GM12801 (cell line): ENCODE measurements around the gene APBB1IP.

Source experiments
- CTCF ChIP-seq: IDR thresholded peaks from one replicate; pipeline ENCODE4 v1.5.1; 2011; ENCODE audit warnings: control low read depth; ENCODE audit not compliant: insufficient read length; ENCODE audit errors: extremely low read depth

Gene APBB1IP

DNA sequence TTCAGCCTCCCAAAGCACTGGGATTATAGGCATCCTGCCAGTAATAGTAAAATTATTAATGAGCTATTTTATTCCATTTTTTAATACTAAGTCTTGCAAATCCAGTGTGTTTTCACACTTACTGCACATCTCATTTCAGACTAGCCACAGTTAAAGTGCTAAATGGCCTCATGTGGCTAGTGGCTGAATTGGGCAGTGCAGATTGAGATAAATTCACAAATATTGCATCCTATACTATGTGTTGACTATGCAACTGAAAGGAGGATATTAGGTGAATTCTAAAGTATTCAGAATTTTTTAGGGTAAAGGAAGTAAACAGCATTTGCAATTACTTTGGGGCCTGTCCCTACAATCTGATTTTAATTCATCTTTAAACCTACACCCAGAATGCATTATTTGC lies 10.2 kb downstream of the APBB1IP start:
- TF ChIP-seq CTCF: no peak

GRCh38 chr10:26448706-26449435 lies 10.7 kb downstream of the APBB1IP start:
- TF ChIP-seq CTCF: no peak

- no peak for TF ChIP-seq CTCF
Observed at GRCh38 chr10:26449726-26450125, 11.6 kb downstream of the APBB1IP start.

GRCh38 chr10:26451903-26452302 lies 13.8 kb downstream of the APBB1IP start:
- no peak for TF ChIP-seq CTCF

GRCh38 chr10:26453850-26454249 lies 15.7 kb downstream of the APBB1IP start:
- TF ChIP-seq CTCF: no peak

DNA sequence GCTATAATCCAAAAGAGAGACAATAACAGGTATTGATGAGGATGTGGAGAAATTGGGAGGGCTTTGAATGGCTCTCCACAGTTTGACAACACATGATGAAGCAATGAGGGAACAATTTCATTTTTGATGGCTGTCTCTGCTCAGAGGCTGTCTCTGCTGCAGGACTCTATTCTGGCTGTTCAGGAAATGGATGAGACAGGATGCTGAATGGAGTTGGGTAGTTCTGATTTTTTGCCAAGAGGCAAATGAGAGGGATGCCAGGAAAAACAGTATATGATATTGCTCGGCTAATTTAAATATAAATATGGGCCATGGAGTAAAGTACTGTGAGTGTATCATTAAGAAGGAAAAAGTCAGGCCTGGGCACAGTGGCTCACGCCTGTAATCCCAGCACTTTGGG lies 16.8 kb downstream of the APBB1IP start:
- no peak for TF ChIP-seq CTCF

GRCh38 chr10:26455567-26456315 lies 17.6 kb downstream of the APBB1IP start:
- TF ChIP-seq CTCF: no peak
